Measurements from ENCODE around the gene STRA8. TPM values are rescaled to one million over a fixed set of nuclear protein-coding genes. Genes with fewer than 3 reads are reported as not detected.

STRA8 gene
- total RNA-seq, 4 donors from 2014 or later, result not detected

DNA sequence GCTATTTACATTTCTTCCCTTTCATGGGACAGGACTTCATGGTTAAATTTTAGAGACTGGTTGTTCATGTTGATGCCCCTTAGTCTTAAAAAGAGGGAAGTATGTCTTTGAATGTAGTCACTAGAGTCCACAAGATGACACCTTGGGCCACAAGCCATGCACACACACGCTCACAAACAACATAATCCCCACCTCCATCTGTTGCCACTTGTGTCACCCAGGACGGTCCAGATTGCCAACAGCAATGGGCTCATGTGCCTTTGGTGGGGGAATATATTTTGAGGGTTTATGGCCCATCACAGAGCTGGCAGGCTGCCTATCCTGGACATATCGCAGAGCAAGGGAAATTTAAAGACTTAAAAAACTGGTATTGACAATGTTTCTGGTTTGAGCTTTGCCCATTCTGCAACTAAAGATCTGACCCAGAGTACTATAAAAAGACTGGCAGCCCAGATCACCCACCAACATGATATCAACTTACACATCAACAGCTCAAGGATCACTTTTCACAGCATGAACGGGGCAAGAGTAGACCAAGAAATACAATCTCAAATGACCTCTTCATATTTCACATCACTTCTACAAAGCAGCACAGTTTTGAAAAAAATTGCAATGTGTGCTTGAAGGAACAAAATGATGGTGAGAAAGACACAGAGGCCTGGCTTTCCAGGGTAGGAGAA is 50.5 kb downstream of the STRA8 start:
- WGBS, result 97% methylated on average over 4 of the region's 4 CpGs
- no peaks in the 10 kb centered on the region for H3K27me3 ChIP-seq
- H3K4me1 ChIP-seq, result peaks cover 3 to 10% (median 8%) of the 10 kb centered on the region in 4 donors
- DNase-seq (ENCODE audit: extremely low spot score), result no peak
- H3K27ac ChIP-seq (replicated peaks in 1 of 4), result no peak overlapping the region
- no peaks in the 10 kb centered on the region for H3K36me3 ChIP-seq
- no peak overlapping the region for H3K4me3 ChIP-seq
- TF ChIP-seq, protein P1, sequence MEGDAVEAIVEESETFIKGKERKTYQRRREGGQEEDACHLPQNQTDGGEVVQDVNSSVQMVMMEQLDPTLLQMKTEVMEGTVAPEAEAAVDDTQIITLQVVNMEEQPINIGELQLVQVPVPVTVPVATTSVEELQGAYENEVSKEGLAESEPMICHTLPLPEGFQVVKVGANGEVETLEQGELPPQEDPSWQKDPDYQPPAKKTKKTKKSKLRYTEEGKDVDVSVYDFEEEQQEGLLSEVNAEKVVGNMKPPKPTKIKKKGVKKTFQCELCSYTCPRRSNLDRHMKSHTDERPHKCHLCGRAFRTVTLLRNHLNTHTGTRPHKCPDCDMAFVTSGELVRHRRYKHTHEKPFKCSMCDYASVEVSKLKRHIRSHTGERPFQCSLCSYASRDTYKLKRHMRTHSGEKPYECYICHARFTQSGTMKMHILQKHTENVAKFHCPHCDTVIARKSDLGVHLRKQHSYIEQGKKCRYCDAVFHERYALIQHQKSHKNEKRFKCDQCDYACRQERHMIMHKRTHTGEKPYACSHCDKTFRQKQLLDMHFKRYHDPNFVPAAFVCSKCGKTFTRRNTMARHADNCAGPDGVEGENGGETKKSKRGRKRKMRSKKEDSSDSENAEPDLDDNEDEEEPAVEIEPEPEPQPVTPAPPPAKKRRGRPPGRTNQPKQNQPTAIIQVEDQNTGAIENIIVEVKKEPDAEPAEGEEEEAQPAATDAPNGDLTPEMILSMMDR (IDR thresholded peaks at IDR 0.05), result no peak
- no peaks in the 10 kb centered on the region for H3K9me3 ChIP-seq
- intact Hi-C loops (cut with DNase I), result loop anchor here (5.0 kb wide), 1 partner anchor 53 kb away; no protein-coding TSS in a partner anchor

DNA sequence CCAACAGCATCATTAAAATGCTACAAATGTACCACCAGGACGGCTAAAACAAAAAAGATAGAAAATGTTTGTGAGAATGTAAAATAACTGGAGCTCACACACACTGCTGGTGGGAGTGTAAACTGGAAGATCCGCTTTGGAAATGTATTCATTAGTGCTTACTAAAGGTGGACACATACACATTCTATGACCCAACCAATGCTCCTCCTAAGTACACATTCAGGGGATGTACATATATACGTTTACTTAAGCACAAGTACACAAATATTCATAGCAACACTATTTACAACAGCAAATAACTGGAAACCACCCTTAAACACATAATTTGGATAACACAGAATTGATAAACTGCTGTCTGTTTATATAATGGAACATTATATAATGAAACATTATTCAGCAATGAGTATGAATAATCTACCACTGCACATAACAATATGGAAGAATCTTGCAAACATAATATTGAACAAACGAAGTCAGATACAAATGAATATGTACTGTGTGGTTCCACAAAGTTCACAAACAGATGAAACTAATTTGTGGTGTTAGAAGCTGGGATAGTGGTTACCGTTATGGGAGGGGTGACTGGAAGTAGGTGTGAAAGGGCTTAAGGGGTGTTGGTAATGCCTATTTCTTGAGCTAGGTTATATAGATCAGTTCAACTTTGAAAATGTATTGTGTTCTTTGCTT is 52.1 kb downstream of the STRA8 start:
- 79% methylated on average over 5 of the region's 5 CpGs for WGBS
- DNase-seq (ENCODE audit: extremely low spot score), result no peak
- intact Hi-C loops (cut with DNase I), result no loop called here

DNA sequence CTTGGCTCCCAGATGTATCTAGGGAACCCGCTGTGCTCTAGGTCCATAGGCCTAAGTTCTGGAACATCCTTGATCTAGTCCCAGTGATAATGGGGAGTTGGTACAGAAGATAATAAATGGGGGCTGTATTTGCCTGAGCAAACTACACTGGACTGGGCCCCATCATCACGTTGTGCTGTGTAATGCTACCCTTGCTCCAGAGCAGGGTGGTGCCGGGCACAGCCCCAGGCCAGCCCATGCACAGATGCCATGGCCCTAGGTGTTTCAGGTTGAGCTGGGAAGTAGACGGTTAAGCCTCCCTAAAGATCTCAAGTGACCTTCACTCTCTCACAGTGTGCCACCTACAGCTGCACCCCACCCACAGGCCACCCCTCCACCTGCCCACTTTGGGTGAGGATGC is 53.2 kb downstream of the STRA8 start:
- 90% methylated on average over 4 of the region's 4 CpGs for WGBS
- Histone ChIP-seq H3K4me1 (peaks cover under 1 to 3% (median 1%) of the 10 kb centered on the region in 4 donors), H3K27me3 (no peaks in the 10 kb centered on the region), H3K36me3 (no peaks in the 10 kb centered on the region), H3K27ac (replicated peaks in 1 of 4) (no peak overlapping the region), H3K4me3 (no peak overlapping the region), H3K9me3 (no peaks in the 10 kb centered on the region)
- TF ChIP-seq EP300 (IDR thresholded peaks at IDR 0.05) (no peak), POLR2A (IDR thresholded peaks at IDR 0.05; ENCODE audit: low read depth) (no peak), POLR2AphosphoS5 (IDR thresholded peaks at IDR 0.05) (no peak)
- TF ChIP-seq, protein P1 (IDR thresholded peaks at IDR 0.05), result no peak
- DNase-seq (ENCODE audit: extremely low spot score), result no peak
- intact Hi-C loops (cut with DNase I), result no loop called here

More for the DNA sequence above, 52.1 kb downstream of the STRA8 start:
- Histone ChIP-seq H3K9me3 (no peaks in the 10 kb centered on the region), H3K27me3 (no peaks in the 10 kb centered on the region), H3K4me1 (peaks cover 3 to 10% (median 8%) of the 10 kb centered on the region in 4 donors), H3K4me3 (no peak overlapping the region), H3K27ac (replicated peaks in 1 of 4) (no peak overlapping the region), H3K36me3 (no peaks in the 10 kb centered on the region)
- no peak for TF ChIP-seq EP300 (IDR thresholded peaks at IDR 0.05)
- TF ChIP-seq POLR2A (IDR thresholded peaks at IDR 0.05; ENCODE audit: low read depth), result no peak
- TF ChIP-seq, protein P1 (IDR thresholded peaks at IDR 0.05), result no peak
- no peak for TF ChIP-seq POLR2AphosphoS5 (IDR thresholded peaks at IDR 0.05)

DNA sequence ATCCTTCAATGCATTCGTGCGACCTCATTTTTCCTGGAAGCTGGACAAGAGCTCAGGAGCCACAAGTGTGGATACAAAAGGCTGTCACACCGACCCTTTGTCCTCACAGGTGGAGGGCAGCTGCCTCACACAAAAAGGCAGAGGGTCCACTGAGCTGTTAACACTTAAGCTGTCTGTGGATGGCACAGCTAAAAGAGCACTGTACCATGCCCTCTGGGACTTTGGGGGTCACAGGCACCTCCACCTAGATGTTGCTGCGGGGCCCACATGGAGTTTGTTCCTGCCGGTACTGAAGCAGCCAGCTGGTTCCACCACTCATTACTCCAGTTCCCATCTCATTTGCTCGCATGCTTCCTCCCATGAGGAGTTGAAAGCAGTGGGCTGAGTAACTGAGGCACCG is 57.0 kb downstream of the STRA8 start:
- H3K4me1 ChIP-seq, result no peaks in the 10 kb centered on the region
- TF ChIP-seq POLR2A (IDR thresholded peaks at IDR 0.05; ENCODE audit: low read depth) (no peak), EP300 (IDR thresholded peaks at IDR 0.05) (no peak), POLR2AphosphoS5 (IDR thresholded peaks at IDR 0.05) (no peak)
- TF ChIP-seq, protein P1 (IDR thresholded peaks at IDR 0.05), result no peak
- H3K9me3 ChIP-seq, result peaks cover 0 to 2% (median 0%) of the 10 kb centered on the region in 4 donors
- H3K4me3 ChIP-seq, result no peak overlapping the region
- DNase-seq (ENCODE audit: extremely low spot score), result no peak
- no peaks in the 10 kb centered on the region for H3K27me3 ChIP-seq
- 85% methylated on average over 5 of the region's 7 CpGs for WGBS
- intact Hi-C loops (cut with DNase I), result no loop called here
- H3K36me3 ChIP-seq, result no peaks in the 10 kb centered on the region
- H3K27ac ChIP-seq (replicated peaks in 1 of 4), result no peak overlapping the region

Measured in esophagus muscularis mucosa (tissue), 4 donors.